Upper lobe of left lung (tissue), 4 donors: Measurements from ENCODE around the gene CAMK1D.

Source experiments
- POLR2AphosphoS5 ChIP-seq, 2 donors: sonication (generic); formaldehyde crosslinking; IDR thresholded peaks; one replicate each; pipeline ENCODE4 v1.5.1; 2017; ENCODE audit warnings: antibody characterized with exemption in 2 of 2
- TF ChIP-seq, protein P1 (sequence below), 6 experiments: fragments of 450-650 bp in 4 of 6; fragments of 200-600 bp in 2 of 6; sonication (generic) in 2 of 6; IDR thresholded peaks; one replicate each; pipeline ENCODE4 v1.5.1; 2016 to 2019; ENCODE audit warnings: antibody characterized with exemption in 6 of 6

DNA sequence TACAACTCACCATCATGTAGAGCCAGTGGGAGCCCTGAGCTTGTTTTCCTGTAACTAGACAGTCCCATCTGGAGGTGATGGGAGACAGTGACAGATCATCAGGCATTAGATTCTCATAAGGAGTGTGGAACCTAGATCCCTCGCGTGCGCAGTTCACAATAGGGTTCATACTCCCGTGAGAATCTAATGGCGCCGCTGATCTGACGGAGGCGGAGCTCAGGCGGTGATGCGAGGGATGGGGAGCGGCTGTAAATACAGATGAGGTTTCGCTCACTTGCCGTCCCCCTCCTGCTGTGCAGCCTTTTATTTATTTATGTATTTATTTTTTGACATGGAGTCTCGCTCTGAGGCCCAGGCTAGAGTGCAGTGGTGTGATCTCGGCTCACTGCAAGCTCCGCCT, 139.3 kb downstream of the CAMK1D start:
- TF ChIP-seq, protein P1, sequence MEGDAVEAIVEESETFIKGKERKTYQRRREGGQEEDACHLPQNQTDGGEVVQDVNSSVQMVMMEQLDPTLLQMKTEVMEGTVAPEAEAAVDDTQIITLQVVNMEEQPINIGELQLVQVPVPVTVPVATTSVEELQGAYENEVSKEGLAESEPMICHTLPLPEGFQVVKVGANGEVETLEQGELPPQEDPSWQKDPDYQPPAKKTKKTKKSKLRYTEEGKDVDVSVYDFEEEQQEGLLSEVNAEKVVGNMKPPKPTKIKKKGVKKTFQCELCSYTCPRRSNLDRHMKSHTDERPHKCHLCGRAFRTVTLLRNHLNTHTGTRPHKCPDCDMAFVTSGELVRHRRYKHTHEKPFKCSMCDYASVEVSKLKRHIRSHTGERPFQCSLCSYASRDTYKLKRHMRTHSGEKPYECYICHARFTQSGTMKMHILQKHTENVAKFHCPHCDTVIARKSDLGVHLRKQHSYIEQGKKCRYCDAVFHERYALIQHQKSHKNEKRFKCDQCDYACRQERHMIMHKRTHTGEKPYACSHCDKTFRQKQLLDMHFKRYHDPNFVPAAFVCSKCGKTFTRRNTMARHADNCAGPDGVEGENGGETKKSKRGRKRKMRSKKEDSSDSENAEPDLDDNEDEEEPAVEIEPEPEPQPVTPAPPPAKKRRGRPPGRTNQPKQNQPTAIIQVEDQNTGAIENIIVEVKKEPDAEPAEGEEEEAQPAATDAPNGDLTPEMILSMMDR (IDR thresholded peaks at IDR 0.05), result no peak
- no peak for TF ChIP-seq POLR2AphosphoS5 (IDR thresholded peaks at IDR 0.05)
